ENCODE results near the gene LIG1.

DNA sequence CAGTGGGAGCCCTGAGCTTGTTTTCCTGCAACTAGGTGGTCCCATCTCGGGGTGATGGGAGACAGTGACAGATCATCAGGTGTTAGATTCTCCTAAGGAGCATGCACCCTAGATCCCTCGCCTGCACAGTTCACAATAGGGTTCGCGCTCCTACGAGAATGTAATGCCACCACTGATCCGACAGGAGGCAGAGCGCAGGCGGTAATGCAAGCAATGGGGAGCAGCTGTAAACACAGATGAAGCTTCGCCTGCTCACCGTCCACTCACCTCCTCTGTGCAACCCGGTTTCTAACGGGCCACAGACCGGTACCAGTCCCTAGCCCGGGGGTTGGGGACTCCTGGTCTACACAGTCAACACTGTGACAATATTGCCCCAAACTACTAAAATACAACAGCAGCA is 46.8 kb upstream of the LIG1 start:
- no peak for TF ChIP-seq POLR2A (IDR thresholded peaks at IDR 0.05)
- TF ChIP-seq, protein P1, sequence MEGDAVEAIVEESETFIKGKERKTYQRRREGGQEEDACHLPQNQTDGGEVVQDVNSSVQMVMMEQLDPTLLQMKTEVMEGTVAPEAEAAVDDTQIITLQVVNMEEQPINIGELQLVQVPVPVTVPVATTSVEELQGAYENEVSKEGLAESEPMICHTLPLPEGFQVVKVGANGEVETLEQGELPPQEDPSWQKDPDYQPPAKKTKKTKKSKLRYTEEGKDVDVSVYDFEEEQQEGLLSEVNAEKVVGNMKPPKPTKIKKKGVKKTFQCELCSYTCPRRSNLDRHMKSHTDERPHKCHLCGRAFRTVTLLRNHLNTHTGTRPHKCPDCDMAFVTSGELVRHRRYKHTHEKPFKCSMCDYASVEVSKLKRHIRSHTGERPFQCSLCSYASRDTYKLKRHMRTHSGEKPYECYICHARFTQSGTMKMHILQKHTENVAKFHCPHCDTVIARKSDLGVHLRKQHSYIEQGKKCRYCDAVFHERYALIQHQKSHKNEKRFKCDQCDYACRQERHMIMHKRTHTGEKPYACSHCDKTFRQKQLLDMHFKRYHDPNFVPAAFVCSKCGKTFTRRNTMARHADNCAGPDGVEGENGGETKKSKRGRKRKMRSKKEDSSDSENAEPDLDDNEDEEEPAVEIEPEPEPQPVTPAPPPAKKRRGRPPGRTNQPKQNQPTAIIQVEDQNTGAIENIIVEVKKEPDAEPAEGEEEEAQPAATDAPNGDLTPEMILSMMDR (IDR thresholded peaks at IDR 0.05): no peak
